Panc1 (cell line): ENCODE results near the gene CHRND. TPM values are rescaled to one million over a fixed set of nuclear protein-coding genes. Genes with fewer than 3 reads are reported as not detected.

Experiments used
- ATAC-seq: fragments of 200-7000 bp; cut with Tn5 transposase; 2 replicates; pipeline ENCODE4 v1.9.1; 2020; ENCODE audit warnings: mild to moderate bottlenecking, moderate library complexity
- BruUV-seq: library from RNA; stranded (reverse); fragments of 400-500 nt; replicated peaks from 2 replicates; lab custom pipeline; 2021; lab: Mats Ljungman, UMichigan
- CTCF ChIA-PET: fragments of 300-600 bp; sonication (Branson Sonifier 250); formaldehyde crosslinking; loops from one replicate; lab custom pipeline; 2022; ENCODE audit warnings: antibody characterized with exemption; lab: Charles Lee
- POLR2A ChIA-PET: fragments of 300-600 bp; sonication (Branson Sonifier 250); formaldehyde crosslinking; loops from one replicate; lab custom pipeline; 2022; ENCODE audit warnings: antibody characterized with exemption; lab: Charles Lee
- DNase-seq: peaks from one replicate; pipeline ENCODE4 v3.0.0-alpha.2; 2010; ENCODE audit warnings: low read depth, low spot score
- H3K27ac ChIP-seq: 2 replicates; pipeline ENCODE4 v1.5.1; 2011; ENCODE audit warnings: mild to moderate bottlenecking, low read length, inconsistent platforms
- H3K27me3 ChIP-seq: fragments of 200-500 bp; sonication (Bioruptor generic); 2 replicates; pipeline ENCODE4 v1.6.0; 2014; ENCODE audit warnings: low read length, inconsistent platforms; ENCODE audit not compliant: control insufficient read depth, insufficient read depth
- H3K36me3 ChIP-seq: fragments of 200-500 bp; sonication (Bioruptor generic); 2 replicates; pipeline ENCODE4 v1.5.1; 2014; ENCODE audit warnings: inconsistent platforms, mild to moderate bottlenecking, low read length, moderate library complexity; ENCODE audit not compliant: control insufficient read depth, insufficient read depth
- H3K4me1 ChIP-seq: 2 replicates; pipeline ENCODE4 v1.5.1; 2011; ENCODE audit warnings: inconsistent platforms, mild to moderate bottlenecking, low read length, moderate library complexity; ENCODE audit not compliant: control insufficient read depth, insufficient read depth
- H3K4me3 ChIP-seq, 2 experiments: 2 replicates each; pipeline ENCODE4 v1.5.1; 2011 to 2012; ENCODE audit warnings: low read depth in 2 of 2, low read length in 2 of 2, mild to moderate bottlenecking in 2 of 2, inconsistent platforms in 1 of 2, moderate library complexity in 1 of 2
- H3K9me3 ChIP-seq: fragments of 200-500 bp; sonication (Bioruptor generic); 2 replicates; pipeline ENCODE4 v1.5.1; 2014; ENCODE audit warnings: low read depth, mild to moderate bottlenecking, inconsistent platforms, low read length, moderate library complexity; ENCODE audit not compliant: control insufficient read depth, insufficient read depth
- POLR2AphosphoS5 ChIP-seq: IDR thresholded peaks from 2 replicates; pipeline ENCODE4 v1.6.1; 2012; ENCODE audit warnings: mild to moderate bottlenecking, low read depth, low read length, moderate library complexity
- SIN3A ChIP-seq: IDR thresholded peaks from 2 replicates; pipeline ENCODE4 v1.6.1; 2012; ENCODE audit warnings: low read depth, mild to moderate bottlenecking, low read length, moderate library complexity, borderline replicate concordance; ENCODE audit not compliant: insufficient read depth
- TCF7L2 ChIP-seq: IDR thresholded peaks from 2 replicates; pipeline ENCODE4 v1.6.1; 2011; ENCODE audit warnings: mild to moderate bottlenecking, low read depth, low read length, inconsistent platforms
- in situ Hi-C: cut with HindIII; loops from 2 replicates; pipeline ENCODE4 v1.10.0; 2016; ENCODE audit warnings: low sequenced_read_pairs, low pct_unique_long_range_greater_than_20kb
- intact Hi-C: fragments of 100-400 bp; cut with micrococcal nuclease; formaldehyde crosslinking; loops from one replicate; pipeline ENCODE4 v1.10.0; 2022; ENCODE audit not compliant: unreplicated experiment
- total RNA-seq: library from RNA; stranded (reverse); gene quantifications from one replicate; pipeline ENCODE4 v1.2.1, GENCODE V29; 2021; ENCODE audit not compliant: unreplicated experiment
- TF ChIP-seq, protein P1 (sequence below): fragments of 450-650 bp; IDR thresholded peaks from 2 replicates; pipeline ENCODE4 v1.5.1; 2017; ENCODE audit warnings: mild to moderate bottlenecking
- TF ChIP-seq, protein P2 (sequence below), 2 experiments: IDR thresholded peaks; 2 replicates each; pipeline ENCODE4 v1.6.1; 2011 to 2012; ENCODE audit warnings: low read depth in 2 of 2, control low read depth in 1 of 2, low read length in 1 of 2, mild to moderate bottlenecking in 1 of 2, moderate library complexity in 1 of 2; ENCODE audit not compliant: insufficient read depth in 1 of 2

The CHRND gene
- total RNA-seq, 1 experiment from 2014 or later: not detected

DNA sequence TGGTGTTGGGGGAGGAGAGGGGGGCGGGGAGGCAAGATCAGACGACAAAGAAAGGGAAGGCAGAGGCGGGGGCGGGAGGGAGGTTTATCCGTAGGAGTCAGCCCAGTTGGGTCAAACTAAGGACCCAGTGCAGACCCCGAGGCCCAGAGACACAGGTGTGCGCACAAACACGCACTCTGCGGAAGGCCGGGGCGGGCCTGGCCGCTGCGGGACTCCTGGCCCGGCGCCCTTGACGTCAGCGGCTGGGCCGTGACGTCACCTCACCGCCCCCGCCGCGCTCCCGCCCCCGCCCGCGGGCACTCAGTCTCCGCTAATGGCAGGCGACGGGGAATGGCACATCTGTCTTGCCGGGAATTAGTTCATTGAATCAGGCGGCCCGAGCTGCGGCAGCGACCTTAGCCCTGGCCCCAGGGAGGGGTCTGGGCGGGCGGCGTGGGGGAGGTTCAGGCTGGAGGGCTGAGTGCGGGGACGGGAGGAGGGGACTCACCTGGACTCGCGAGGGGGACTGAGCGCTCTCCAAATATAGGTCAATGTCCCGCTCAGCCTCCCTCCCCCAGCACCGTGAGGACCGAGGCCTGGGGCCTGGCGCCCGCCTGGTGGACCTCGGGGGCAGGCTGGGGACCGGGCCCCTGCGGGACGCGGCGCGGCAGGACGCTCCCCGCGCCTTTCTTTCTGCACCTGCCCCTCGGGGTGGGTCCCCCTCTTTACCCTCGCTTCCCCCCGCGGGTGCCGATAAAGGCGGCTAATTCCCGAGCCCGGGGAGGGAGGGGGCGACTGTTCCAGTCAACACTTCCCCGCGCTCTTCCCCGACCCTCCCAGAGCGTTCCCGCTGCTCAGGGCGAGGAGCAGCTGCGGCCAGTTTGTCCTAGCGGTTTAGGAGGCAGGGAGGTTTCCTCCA, 22.8 kb upstream of the CHRND start:
- TF ChIP-seq POLR2AphosphoS5: no peak
- TF ChIP-seq SIN3A: no peak
- TF ChIP-seq, protein P1, sequence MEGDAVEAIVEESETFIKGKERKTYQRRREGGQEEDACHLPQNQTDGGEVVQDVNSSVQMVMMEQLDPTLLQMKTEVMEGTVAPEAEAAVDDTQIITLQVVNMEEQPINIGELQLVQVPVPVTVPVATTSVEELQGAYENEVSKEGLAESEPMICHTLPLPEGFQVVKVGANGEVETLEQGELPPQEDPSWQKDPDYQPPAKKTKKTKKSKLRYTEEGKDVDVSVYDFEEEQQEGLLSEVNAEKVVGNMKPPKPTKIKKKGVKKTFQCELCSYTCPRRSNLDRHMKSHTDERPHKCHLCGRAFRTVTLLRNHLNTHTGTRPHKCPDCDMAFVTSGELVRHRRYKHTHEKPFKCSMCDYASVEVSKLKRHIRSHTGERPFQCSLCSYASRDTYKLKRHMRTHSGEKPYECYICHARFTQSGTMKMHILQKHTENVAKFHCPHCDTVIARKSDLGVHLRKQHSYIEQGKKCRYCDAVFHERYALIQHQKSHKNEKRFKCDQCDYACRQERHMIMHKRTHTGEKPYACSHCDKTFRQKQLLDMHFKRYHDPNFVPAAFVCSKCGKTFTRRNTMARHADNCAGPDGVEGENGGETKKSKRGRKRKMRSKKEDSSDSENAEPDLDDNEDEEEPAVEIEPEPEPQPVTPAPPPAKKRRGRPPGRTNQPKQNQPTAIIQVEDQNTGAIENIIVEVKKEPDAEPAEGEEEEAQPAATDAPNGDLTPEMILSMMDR: no peak
- TF ChIP-seq, protein P2, sequence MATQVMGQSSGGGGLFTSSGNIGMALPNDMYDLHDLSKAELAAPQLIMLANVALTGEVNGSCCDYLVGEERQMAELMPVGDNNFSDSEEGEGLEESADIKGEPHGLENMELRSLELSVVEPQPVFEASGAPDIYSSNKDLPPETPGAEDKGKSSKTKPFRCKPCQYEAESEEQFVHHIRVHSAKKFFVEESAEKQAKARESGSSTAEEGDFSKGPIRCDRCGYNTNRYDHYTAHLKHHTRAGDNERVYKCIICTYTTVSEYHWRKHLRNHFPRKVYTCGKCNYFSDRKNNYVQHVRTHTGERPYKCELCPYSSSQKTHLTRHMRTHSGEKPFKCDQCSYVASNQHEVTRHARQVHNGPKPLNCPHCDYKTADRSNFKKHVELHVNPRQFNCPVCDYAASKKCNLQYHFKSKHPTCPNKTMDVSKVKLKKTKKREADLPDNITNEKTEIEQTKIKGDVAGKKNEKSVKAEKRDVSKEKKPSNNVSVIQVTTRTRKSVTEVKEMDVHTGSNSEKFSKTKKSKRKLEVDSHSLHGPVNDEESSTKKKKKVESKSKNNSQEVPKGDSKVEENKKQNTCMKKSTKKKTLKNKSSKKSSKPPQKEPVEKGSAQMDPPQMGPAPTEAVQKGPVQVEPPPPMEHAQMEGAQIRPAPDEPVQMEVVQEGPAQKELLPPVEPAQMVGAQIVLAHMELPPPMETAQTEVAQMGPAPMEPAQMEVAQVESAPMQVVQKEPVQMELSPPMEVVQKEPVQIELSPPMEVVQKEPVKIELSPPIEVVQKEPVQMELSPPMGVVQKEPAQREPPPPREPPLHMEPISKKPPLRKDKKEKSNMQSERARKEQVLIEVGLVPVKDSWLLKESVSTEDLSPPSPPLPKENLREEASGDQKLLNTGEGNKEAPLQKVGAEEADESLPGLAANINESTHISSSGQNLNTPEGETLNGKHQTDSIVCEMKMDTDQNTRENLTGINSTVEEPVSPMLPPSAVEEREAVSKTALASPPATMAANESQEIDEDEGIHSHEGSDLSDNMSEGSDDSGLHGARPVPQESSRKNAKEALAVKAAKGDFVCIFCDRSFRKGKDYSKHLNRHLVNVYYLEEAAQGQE (IDR thresholded peaks at IDR 0.05; ENCODE audit: insufficient read depth in 1 of 2, low read depth in 2 of 2, low read length in 1 of 2): no peak
- TF ChIP-seq TCF7L2: no peak
- ATAC-seq (peak; percentile 12; the same call in 1 of the 2 replicates), DNase-seq (no peak)
- Histone ChIP-seq H3K36me3 (no peaks in the 10 kb centered on the region), H3K27me3 (peaks cover 3% of the 10 kb centered on the region; the same call in 1 of the 2 replicates), H3K4me1 (no peaks in the 10 kb centered on the region; the same call in 1 of the 2 replicates), H3K9me3 (no peaks in the 10 kb centered on the region), H3K27ac (no peak overlapping the region), H3K4me3 (0 out of 4 replicates have a peak overlapping the region, but pooled peaks of 1 of the 2 experiments have one; percentile 18)
- CTCF ChIA-PET: no interaction called here
- no TSS peak for BruUV-seq
- POLR2A ChIA-PET: interaction anchor here (0.6 kb wide), 1 partner anchor 48 kb away, joined by 8 read pairs; no protein-coding TSS in a partner anchor
- intact Hi-C loops: no loop called here
- in situ Hi-C loops: no loop called here

DNA sequence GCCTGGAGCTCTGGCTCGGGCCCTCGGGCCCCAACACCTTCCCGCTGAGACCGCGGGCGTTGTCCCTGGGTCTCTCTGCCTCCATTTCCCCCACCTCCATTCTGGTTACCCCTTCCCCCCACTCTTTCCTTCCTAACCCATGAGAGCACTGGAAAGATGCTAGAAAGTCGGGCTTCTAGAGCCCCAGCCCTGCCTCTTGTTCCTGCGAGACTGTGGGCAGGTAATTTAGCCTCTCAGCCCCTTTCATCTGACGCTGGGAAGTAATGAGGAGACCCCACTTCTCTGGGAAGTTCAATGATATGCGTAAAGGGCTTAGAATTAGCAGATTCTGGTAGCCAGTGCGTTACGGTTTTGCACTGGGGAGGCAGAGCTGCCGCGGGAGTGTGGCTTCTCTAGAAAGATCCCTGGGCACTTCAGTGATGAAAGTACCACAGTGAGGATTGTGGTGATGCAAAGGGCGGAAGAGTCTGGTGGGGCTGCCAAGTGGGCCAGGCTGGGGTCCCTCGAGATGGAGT, 22.1 kb upstream of the CHRND start:
- ChIA-PET CTCF (no interaction called here), POLR2A (no interaction called here)
- in situ Hi-C loops: no loop called here
- Histone ChIP-seq H3K27me3 (peaks cover 3% of the 10 kb centered on the region; the same call in 1 of the 2 replicates), H3K27ac (no peak overlapping the region), H3K36me3 (no peaks in the 10 kb centered on the region), H3K4me3 (no peak overlapping the region), H3K4me1 (no peaks in the 10 kb centered on the region; the same call in 1 of the 2 replicates), H3K9me3 (no peaks in the 10 kb centered on the region)
- TF ChIP-seq POLR2AphosphoS5 (no peak), SIN3A (no peak), TCF7L2 (no peak)
- TF ChIP-seq, protein P1: no peak
- TF ChIP-seq, protein P2 (IDR thresholded peaks at IDR 0.05; ENCODE audit: insufficient read depth in 1 of 2, low read depth in 2 of 2, low read length in 1 of 2): no peak
- no TSS peak for BruUV-seq
- intact Hi-C loops: no loop called here
- ATAC-seq (no peak), DNase-seq (no peak)
